ENCODE results near the gene ASB10.

The ASB10 gene, protein sequence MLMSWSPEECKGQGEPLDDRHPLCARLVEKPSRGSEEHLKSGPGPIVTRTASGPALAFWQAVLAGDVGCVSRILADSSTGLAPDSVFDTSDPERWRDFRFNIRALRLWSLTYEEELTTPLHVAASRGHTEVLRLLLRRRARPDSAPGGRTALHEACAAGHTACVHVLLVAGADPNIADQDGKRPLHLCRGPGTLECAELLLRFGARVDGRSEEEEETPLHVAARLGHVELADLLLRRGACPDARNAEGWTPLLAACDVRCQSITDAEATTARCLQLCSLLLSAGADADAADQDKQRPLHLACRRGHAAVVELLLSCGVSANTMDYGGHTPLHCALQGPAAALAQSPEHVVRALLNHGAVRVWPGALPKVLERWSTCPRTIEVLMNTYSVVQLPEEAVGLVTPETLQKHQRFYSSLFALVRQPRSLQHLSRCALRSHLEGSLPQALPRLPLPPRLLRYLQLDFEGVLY

DNA sequence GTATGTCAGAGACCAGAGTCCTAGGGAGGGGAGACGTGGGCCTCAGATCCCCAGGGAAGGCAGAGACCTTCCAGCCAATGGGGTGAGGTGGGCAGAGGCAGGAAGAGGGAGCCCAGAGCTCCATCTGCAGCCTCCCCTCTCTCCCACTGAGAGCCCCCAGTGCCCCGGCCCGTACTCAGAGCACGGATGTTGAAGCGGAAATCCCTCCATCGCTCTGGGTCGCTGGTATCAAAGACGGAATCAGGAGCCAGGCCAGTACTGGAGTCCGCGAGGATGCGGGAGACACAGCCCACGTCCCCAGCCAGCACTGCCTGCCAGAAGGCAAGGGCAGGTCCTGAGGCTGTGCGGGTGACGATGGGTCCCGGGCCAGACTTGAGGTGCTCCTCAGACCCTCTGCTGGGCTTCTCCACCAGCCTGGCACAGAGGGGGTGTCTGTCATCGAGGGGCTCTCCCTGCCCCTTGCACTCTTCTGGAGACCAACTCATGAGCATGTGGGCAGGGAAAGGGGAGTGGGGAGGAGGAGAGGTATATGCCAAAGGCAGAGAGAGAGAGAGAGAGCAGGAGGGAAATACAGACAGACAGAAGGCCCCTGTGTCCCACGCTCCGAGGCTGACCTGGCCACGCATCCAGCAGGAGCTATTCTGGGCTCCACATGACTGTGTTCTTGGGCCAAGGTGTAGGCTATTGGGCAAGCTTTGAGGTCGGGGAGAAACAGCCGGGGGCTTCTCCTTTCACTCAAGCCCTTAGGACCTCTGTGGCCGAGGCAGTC lies at the start of gene ASB10:
Gene ASB10 (minus strand): TSS at position 611 of the 769 bp plus-strand sequence. CDS start 120 bp downstream, at position 491.
- DNase-seq (ENCODE audit: low read depth in 2 of 2), result no peak

DNA sequence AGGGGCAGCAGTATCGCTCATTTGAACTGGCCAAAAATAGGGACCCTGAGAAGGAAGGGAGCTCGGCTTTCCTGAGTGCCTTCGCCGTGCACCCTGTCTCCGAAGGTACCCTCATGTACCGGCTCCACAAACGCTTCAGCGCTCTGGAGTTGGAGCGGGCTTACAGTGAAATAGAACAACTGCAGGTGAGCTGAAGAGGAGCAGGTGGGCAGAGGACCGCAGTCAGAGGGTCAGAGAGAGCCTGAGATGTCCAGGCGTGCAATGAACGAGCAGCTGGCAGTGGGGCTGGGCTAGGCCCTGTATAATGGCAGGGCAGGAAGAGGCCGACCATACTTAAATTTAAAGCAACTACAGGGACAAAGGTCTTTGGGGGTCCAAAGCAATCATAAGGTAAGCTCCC lies 49.4 kb upstream of the ASB10 start:
- DNase-seq (ENCODE audit: low read depth in 2 of 2), result no peak

DNA sequence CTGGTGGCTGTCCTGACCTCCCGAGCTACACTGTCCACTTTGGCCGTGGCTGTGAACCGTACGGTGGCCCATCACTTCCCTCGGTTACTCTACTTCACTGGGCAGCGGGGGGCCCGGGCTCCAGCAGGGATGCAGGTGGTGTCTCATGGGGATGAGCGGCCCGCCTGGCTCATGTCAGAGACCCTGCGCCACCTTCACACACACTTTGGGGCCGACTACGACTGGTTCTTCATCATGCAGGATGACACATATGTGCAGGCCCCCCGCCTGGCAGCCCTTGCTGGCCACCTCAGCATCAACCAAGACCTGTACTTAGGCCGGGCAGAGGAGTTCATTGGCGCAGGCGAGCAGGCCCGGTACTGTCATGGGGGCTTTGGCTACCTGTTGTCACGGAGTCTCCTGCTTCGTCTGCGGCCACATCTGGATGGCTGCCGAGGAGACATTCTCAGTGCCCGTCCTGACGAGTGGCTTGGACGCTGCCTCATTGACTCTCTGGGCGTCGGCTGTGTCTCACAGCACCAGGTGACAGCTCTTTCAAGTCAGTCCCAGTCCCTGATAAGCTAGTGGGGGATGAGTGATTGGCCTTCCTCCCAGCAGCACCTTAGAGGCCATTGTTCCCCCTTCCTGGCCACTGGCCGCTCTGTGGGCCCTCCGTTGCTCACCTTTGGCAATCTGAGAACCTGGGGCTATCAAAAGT lies 48.2 kb upstream of the ASB10 start:
- no peak for DNase-seq (ENCODE audit: low read depth in 2 of 2)

DNA sequence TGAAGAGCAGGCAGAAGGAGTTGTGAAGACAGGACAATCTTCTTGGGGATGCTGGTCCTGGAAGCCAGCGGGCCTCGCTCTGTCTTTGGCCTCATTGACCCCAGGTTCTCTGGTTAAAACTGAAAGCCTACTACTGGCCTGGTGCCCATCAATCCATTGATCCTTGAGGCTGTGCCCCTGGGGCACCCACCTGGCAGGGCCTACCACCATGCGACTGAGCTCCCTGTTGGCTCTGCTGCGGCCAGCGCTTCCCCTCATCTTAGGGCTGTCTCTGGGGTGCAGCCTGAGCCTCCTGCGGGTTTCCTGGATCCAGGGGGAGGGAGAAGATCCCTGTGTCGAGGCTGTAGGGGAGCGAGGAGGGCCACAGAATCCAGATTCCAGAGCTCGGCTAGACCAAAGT lies 46.8 kb upstream of the ASB10 start:
- DNase-seq (ENCODE audit: low read depth in 2 of 2), result no peak

DNA sequence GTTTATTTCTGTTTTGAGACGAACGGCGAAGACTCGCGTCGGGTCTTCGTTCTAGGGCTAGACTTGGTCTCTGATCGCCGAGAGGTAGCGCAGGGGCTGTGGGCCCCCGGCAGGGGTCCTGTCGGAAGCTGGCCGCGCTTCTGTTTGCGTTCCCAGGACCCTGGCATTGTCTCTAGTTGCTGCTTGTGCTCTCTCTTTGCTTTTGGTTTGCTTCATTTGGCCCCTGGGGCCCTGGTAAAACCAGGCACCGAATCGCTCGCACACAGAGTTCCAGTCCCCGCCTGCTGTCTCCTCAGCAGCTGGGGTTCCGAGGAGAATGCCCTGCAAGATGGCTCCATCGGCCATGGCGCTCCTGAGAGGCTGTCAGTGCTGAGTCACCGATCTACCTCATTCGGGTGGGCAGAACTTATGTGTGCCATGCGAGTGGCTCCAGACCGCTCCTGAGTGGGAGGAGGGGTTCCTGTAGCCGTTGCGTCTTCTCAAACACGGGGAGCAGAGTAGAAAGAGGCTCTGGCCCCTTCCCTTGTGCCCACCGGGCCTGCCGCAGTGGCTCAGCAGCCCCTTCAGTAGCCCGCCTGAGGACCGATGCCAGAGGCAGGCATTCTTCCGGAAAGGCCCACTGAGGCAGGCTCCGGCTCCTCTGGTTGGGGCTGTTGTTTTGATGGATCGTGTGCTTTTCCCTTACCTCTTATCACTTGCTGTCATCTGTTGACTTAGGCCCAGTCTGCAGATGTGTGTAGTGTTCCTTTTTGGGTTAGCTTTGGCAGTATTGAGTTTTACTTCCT lies 46.1 kb upstream of the ASB10 start:
- peak; percentile 48 to 69 for DNase-seq (ENCODE audit: low read depth in 2 of 2)

DNA sequence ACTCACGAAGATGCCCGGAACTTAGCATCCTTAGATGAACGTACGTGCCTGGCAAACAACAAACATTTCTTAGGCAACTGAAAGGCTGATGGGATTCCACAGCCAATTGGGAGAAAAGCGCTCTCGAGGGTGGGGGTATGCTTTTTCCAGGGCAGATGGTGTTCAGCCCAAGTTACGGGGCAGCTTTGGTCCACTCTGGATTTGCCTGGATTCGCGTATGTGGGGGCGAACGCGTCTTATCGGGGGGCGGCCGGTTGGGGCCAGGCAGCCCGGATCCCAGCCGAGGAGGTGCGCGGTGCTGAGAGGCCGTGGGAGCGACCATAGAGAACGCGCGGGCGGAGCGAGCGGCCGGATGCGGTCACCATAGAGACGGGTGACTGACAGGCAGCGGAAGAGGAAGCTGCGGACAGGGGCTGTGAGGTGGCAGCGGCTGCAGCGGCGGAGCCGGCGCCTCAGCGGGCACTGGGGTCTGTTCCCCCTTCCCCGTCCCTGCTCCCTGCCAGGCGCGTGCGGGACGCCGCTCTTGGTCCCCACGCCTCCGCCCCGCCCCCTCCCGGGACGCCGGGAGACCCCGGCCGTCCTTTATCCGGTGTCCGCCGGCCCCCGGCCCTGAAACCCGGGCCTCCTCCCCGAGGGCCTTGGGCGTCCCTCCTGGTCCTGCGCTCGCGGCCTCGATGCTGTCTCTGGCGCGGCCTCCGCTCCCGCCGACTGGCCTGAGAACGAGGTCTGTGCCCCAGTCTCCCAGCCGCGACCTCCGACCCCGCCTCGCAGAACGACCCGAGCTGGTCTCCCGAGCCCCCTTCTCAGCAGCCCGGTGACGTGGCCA lies 45.3 kb upstream of the ASB10 start, which contains the start of gene CHPF2:
Gene CHPF2 (plus strand): TSS at position 393 of the 826 bp plus-strand sequence. CDS start 1,529 bp downstream, outside the sequence.
- peak; percentile 83 to 86 for DNase-seq (ENCODE audit: low read depth in 2 of 2)

DNA sequence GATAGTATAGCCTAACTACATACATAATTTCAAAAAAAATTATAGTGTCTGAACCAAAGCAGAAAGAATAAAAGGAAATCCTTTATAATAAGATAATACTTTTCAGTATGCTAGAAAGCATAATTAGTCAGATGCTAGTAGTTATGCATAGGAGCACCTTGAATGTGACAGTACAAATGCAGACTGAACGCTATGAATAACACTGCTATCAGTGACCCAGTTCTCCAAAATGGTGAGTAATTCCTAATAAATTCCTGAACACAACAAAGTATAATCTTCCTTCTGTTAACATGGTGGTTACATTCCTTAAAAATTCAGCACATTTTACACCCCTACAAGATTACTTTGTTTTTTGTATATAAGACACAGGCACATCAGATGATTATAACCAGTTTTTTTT lies 44.0 kb upstream of the ASB10 start:
- DNase-seq (ENCODE audit: low read depth in 2 of 2), result no peak

DNA sequence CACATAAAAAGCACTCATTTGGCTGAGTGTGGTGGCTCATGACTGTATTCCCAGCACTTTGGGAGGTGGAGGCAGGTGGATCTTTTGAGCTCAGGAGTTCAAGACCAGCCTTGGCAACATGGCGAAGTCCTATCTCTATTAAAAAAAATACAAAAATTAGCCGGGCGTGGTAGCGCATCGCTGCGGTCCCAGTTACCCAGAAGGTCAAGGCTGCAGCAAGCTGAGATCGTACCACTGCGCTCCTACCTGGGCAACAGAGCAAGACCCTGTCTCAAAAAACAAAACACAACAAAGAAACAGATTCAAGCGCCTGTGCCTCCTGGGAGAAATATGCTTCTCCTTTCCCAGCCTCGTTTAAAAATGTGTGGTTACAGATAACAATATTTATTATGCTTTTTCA lies 42.2 kb upstream of the ASB10 start:
- DNase-seq (ENCODE audit: low read depth in 2 of 2), result no peak

DNA sequence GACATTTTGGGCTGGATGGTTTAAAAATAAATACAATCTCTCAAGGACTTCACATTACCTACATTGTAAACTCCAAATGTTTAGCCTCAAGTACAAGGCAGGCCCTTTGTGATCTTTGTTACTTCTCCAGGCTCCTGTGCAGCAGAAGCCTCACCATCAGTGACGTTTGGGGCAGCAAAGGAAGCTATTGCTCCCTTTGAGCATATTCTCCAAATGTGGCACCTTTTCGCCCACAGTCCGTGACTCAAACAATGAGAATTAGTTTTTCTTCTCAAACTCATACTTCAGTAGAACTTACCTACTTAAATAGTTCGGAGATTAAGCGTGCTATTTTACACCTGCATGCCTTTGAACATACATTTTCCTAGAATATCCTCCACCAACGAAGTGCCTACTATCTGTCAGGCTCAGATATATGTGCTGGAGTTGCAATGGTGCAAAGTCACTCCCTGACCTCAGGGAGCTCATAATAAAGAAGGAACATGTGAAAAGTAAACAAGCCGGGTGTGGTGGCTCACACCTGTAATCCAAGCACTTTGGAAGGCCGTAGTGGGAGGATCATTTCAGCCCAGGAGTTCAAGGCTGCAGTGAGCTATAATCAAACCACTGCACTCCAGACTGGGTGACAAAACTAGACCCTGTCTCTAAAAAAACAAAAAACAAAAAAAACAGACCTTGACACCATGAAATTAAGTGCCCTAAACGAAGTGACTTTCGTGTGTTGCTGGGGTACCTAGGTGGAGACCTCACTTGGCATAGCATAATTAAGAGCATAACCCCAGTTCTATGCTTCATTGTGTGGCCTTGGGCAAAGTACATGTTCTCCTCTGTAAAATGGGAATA lies 41.2 kb upstream of the ASB10 start:
- no peak for DNase-seq (ENCODE audit: low read depth in 2 of 2)

DNA sequence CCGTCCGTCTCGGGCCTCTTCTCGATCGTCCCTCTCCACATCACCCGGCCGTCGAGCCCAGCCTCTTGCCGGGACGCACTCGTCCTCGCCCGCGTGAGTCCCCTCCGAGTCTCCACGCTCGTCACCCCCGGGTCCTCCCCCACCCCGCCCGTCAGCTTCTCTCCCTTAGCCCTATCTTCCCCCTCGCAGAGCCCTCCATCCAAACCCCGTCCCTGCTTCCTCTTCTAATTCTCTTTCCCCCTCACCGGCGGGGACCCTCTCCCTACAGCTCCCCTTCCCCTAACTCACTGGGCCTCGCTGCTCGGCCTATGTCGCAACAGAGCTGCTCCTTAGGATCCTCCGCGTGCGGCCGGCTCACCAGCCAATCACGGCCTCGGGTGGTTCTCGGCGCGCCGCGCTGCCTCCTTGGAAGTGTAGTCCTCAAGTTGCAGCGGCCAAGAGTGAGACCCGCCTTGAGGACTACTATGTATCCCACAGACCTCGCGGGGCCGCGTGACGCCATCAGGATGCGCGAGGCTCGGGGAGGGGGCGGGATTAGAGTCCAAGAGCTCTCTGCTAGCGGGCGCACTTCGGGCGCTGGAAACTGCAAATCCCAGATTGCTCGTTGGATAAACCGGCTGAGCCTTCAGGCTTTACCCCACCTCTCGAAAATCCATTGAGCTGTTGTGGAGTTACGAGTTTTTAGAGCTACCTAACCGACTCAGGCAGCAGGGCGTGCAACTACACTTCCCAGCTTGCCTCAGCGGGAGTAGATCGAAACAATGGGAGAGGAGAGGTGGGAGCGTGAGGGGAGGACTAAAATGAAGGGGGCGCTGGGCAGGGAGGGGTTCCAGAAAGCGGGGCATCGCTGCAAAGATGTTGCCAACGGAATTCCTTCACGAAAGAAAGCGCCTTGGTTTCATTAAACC lies 40.1 kb upstream of the ASB10 start, which contains the start of gene ABCF2:
Gene ABCF2 (minus strand): TSS at position 331 of the 908 bp plus-strand sequence. CDS start 747 bp downstream, outside the sequence.
- peak; percentile 97 to 99 for DNase-seq (ENCODE audit: low read depth in 2 of 2)

DNA sequence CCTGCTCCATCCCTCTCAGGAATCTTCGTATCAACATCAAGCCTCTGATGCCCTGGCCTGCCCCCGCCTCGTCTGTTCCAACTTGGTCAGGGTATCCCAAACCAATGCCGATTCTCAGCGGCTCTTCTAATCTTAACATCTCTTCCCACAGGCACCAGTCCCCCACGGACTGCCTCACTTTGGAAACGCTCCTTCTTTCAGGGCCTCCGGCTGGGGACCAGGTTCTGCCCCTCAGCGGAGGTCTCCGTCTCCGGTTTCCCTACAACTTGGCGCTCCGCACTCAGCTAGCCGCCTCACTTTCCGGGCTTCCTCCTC lies 39.5 kb upstream of the ASB10 start:
- DNase-seq (ENCODE audit: low read depth in 2 of 2), result no peak

DNA sequence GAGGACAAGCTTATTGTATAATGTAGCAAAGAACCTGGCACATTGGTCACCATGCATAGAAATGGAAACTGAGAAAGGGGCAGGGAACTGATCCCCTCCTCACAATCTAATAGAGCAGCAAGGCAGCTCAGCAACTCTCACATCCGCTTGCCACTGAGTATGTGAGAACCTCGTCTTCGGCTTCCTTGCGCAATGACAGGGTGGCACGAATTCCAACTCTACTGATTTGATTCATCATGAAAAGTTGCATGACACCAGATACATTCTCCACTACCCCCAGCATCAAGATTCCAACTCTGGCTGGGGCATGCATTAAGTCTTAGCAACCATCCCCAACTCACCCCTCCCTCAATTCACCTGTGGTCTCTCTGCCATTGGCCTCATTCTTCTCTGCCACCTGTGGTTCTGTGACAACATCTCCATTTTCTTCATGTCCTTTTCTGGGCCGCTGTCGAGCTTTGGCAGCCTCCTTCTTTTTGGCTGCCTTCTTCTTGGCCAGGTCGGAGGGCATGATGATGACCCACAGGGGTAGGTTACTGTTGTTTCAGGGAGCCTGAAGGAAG lies 39.0 kb upstream of the ASB10 start:
- DNase-seq (ENCODE audit: low read depth in 2 of 2), result no peak

DNA sequence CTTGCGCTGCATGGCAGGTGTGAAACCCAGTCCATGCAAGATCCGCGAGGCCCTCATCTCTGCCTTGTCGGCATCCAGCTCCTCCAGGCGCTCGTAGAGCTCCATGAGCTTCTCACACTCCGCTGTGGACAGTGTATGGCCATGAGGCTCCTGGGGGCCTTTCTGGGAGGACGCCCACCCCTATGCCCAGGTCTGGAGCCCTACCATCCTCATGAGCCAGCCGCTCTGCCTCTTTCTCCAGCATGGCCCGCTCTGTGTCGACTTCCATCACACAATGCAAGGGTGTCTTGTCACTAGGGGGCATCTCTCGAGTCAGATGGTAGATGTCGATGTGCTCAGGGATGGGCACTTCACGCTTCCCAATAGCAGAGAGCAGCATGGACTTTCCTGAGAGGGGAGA lies 36.7 kb upstream of the ASB10 start:
- DNase-seq (ENCODE audit: low read depth in 2 of 2), result no peak

DNA sequence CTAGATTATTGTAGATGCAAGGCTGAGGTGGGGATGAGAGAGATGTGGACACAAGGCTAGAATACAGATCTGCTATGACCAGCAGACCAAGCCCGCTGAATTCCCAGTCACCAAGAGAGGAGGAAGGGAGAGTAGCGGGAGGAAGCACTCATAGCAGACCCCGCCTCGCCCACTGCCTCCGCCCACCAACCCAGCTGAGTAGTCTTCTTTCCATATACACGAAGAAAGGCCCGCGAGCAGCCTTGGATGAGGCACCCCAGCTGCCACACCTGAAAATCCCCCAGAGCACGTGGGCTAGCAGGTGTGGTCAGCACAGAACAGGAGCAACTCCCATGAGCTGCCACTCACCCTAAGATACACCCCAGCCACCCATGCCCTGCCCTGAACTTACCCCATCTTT lies 31.1 kb upstream of the ASB10 start:
- no peak for DNase-seq (ENCODE audit: low read depth in 2 of 2)

DNA sequence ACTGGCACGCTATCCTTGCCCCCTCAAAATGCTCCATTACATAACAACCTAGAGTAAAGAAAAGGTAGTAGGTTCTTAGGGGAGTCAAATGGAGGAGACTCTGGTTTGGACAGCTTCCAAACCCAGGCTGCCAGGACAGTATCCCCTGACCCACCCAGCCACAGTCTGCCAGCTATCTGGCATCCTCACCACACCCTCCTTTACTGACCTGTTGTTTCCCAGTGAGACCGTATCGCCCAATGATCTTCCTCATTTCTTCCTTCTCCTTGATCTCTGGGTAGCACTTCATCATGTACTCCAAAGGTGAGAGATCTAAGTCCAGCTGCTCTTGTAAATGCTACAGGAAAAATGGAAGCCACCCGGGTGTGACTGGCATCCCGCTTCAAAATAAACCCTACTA lies 28.3 kb upstream of the ASB10 start:
- no peak for DNase-seq (ENCODE audit: low read depth in 2 of 2)

DNA sequence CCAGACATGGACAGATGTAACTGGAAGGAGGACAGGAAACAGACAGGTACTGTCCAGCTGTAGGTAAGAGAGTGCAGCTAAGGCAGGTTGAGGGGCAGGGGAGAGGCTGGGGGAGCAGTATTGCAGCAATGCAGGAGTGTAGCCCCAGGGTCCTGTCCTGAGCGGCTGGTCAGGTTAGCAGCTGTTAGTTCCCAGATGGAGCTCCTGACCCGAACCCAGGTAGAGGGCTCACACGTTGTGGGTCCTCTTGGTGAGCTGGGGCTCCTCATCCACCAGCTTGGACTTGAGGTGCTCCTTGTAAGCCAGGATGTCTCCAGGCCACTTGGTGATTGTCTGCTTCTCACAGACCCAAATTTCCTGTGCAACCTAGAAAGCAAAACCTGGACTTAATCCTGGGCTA lies 26.8 kb upstream of the ASB10 start:
- DNase-seq (ENCODE audit: low read depth in 2 of 2), result no peak

DNA sequence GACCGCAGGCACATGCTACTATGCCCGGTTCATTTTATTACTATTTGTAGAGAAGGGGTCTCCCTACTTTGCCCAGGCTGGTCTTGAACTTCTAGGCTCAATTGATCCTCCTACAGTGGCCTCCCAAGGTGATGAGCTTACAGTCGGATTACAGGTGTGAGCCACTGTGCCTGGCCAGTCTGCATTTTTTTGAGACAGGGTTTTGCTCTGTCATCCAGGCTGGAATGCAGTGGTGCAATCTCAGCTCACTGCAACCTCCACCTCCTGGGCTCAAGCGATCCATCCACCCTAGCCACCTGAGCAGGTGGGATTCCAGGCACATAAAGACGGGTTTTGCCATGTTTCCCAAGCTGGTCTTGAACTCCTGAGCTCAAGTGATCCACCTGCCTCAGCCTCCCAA lies 25.6 kb upstream of the ASB10 start:
- DNase-seq (ENCODE audit: low read depth in 2 of 2), result no peak

DNA sequence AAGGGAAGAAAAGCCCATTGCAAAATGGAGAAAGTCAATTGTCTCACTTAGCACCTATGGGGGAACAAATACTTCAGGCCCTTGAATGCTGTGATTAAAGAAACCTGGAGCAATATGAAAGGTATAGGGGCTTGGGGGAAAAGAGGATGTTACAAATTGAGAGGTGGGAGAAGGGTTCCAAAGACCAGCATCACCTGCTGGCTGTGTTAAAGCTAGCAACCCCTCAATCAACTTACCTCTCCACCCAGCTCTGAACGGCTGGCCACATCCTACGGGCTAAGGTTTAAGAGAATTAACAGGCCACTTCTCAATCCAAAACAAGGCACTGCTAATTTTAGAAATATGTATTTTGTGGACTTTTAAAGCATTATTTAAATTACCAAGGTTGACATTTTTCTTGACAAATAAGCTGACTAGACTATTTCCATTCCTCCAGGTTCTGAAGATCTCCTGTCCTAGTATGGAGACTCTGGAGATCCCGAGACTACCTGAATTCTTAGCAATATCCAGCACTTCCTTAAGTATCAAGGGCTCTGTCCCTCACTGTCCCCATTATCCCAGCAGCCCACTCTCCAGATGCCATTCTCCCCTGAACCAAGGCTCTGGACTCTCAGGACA lies 24.2 kb upstream of the ASB10 start:
- no peak for DNase-seq (ENCODE audit: low read depth in 2 of 2)

Measured in activated CD8-positive, alpha-beta memory T cell treated with anti-CD3 and anti-CD28 coated beads for 4 hours (primary cell).